Measurements from ENCODE around the gene R3HDM4.
"Not testable (repeated sequence)": the region's sequence is repeated elsewhere in the genome, so short reads cannot be mapped to it uniquely, and the experiment has no call there.

R3HDM4 gene

GRCh38 chr19:853614-854220 lies 59.3 kb downstream of the R3HDM4 start:
- not testable (repeated sequence) for DNase-seq

GRCh38 chr19:853014-853585 lies 59.9 kb downstream of the R3HDM4 start:
- DNase-seq: no peak

GRCh38 chr19:852136-853013 lies 60.6 kb downstream of the R3HDM4 start, which contains the start of gene ELANE:
TSS of gene ELANE (plus strand) at chr19:852303. CDS start at chr19:852329, 26 bp downstream.
- no peak for DNase-seq

- no peak for DNase-seq
Measured at GRCh38 chr19:850979-851335, 62.1 kb downstream of the R3HDM4 start.

GRCh38 chr19:850221-850978 lies 62.6 kb downstream of the R3HDM4 start:
- DNase-seq: peak; percentile 55 to 82 (median 70)

- DNase-seq: not testable (repeated sequence)
Measured at GRCh38 chr19:849195-849594, 63.8 kb downstream of the R3HDM4 start.

- DNase-seq: peak in 2 of 3 donors; percentile 31 to 51
Measured at GRCh38 chr19:848386-848921, 64.6 kb downstream of the R3HDM4 start.

Measured in suppressor macrophage treated with lipopolysaccharide for 1 hour (primary cell).